GM12878 (cell line): ENCODE measurements around the gene SSH2.

ENCODE experiments used
- ASH2L ChIP-seq: fragments of 300-600, 200-600 bp; sonication (generic); IDR thresholded peaks from 2 replicates; pipeline ENCODE4 v1.6.1; 2017; ENCODE audit warnings: low read depth, mild to moderate bottlenecking, borderline replicate concordance
- CBFB ChIP-seq: IDR thresholded peaks from 2 replicates; pipeline ENCODE4 v1.6.1; 2016; ENCODE audit warnings: antibody characterized with exemption, low read depth
- CBX5 ChIP-seq: sonication (generic); IDR thresholded peaks from 2 replicates; pipeline ENCODE4 v1.6.1; 2016; ENCODE audit warnings: low read depth, moderate library complexity, mild to moderate bottlenecking, inconsistent platforms
- CHD2 ChIP-seq: IDR thresholded peaks from 2 replicates; pipeline ENCODE4 v1.6.1; 2011; ENCODE audit warnings: low read depth, low read length, improper control_type of control experiment, borderline replicate concordance
- CTCF ChIP-seq, 3 experiments: IDR thresholded peaks in 2 of 3; conservative IDR thresholded peaks in 1 of 3; 2 replicates each; pipeline ENCODE4 v1.5.1; 2011; ENCODE audit warnings: low read depth in 3 of 3, low read length in 3 of 3, mild to moderate bottlenecking in 3 of 3, control low read depth in 2 of 3, moderate library complexity in 2 of 3, inconsistent platforms in 1 of 3, mixed read lengths in 1 of 3; ENCODE audit not compliant: control insufficient read depth in 2 of 3, insufficient read depth in 1 of 3; ENCODE audit errors: extremely low read depth in 1 of 3
- E2F4 ChIP-seq: IDR thresholded peaks from 2 replicates; pipeline ENCODE4 v1.6.1; 2012; ENCODE audit warnings: low read depth, low read length, improper control_type of control experiment
- ETV6 ChIP-seq, 2 experiments: fragments of 450-650 bp in 1 of 2; IDR thresholded peaks in 1 of 2; conservative IDR thresholded peaks in 1 of 2; 2 replicates each; pipeline ENCODE4 v1.6.1; 2014; ENCODE audit warnings: antibody characterized with exemption in 1 of 2, borderline replicate concordance in 1 of 2, low read depth in 1 of 2, mild to moderate bottlenecking in 1 of 2, moderate library complexity in 1 of 2
- FOXM1 ChIP-seq: IDR thresholded peaks from 2 replicates; pipeline ENCODE4 v1.6.1; 2012; ENCODE audit warnings: low read depth, mild to moderate bottlenecking, inconsistent platforms, low read length, moderate library complexity
- POLR2AphosphoS2 ChIP-seq: IDR thresholded peaks from 2 replicates; pipeline ENCODE4 v1.6.1; 2011; ENCODE audit warnings: low read depth, mild to moderate bottlenecking, low read length, improper control_type of control experiment, moderate library complexity
- RB1 ChIP-seq: fragments of 450-650 bp; formaldehyde crosslinking; IDR thresholded peaks from 2 replicates; pipeline ENCODE4 v1.6.1; 2017; ENCODE audit warnings: mild to moderate bottlenecking, borderline replicate concordance
- ZBTB33 ChIP-seq: fragments of 450-650 bp; IDR thresholded peaks from 2 replicates; pipeline ENCODE4 v1.6.1; 2017; ENCODE audit warnings: mild to moderate bottlenecking
- ZZZ3 ChIP-seq: IDR thresholded peaks from 2 replicates; pipeline ENCODE4 v1.6.1; 2011; ENCODE audit warnings: low read depth; ENCODE audit not compliant: control insufficient read depth, insufficient read length

- TF ChIP-seq ZZZ3, result no peak
- TF ChIP-seq ZBTB33, result no peak
- no peak for TF ChIP-seq CBX5
- no peak for TF ChIP-seq CTCF (IDR thresholded peaks at IDR 0.05 in 2 of 3, conservative IDR thresholded peaks at IDR 0.05 in 1 of 3; ENCODE audit: control insufficient read depth in 2 of 3, extremely low read depth in 1 of 3, insufficient read depth in 1 of 3, low read depth in 3 of 3, low read length in 3 of 3)
- no peak for TF ChIP-seq ETV6 (conservative IDR thresholded peaks at IDR 0.05 in 1 of 2, IDR thresholded peaks at IDR 0.05 in 1 of 2; ENCODE audit: borderline replicate concordance in 1 of 2, low read depth in 1 of 2)
- TF ChIP-seq E2F4, result no peak
- TF ChIP-seq CBFB, result no peak
- no peak for TF ChIP-seq POLR2AphosphoS2
- TF ChIP-seq CHD2, result no peak
- TF ChIP-seq RB1, result no peak
- no peak for TF ChIP-seq ASH2L
- TF ChIP-seq FOXM1, result no peak
Observed at GRCh38 chr17:29583324-29584248, 346.4 kb downstream of the SSH2 start.
